LNCaP clone FGC (cell line): ENCODE measurements around the gene STMN1.

ENCODE experiments used
- DNase-seq: peaks from one replicate; pipeline ENCODE4 v3.0.0-alpha.2; 2011; ENCODE audit warnings: low read depth
- H3K4me3 ChIP-seq: 2 replicates; pipeline ENCODE4 v1.5.1; 2011; ENCODE audit warnings: mild to moderate bottlenecking, low read depth, low read length, control low read depth
- TF ChIP-seq, protein P1 (sequence below): IDR thresholded peaks from 2 replicates; pipeline ENCODE4 v1.5.1; 2012; ENCODE audit warnings: mild to moderate bottlenecking; ENCODE audit not compliant: control insufficient read depth, insufficient read depth; ENCODE audit errors: extremely low read depth

The STMN1 gene

GRCh38 chr1:25917996-25918395 is 11.8 kb upstream of the STMN1 start:
- DNase-seq: no peak
- TF ChIP-seq, protein P1, sequence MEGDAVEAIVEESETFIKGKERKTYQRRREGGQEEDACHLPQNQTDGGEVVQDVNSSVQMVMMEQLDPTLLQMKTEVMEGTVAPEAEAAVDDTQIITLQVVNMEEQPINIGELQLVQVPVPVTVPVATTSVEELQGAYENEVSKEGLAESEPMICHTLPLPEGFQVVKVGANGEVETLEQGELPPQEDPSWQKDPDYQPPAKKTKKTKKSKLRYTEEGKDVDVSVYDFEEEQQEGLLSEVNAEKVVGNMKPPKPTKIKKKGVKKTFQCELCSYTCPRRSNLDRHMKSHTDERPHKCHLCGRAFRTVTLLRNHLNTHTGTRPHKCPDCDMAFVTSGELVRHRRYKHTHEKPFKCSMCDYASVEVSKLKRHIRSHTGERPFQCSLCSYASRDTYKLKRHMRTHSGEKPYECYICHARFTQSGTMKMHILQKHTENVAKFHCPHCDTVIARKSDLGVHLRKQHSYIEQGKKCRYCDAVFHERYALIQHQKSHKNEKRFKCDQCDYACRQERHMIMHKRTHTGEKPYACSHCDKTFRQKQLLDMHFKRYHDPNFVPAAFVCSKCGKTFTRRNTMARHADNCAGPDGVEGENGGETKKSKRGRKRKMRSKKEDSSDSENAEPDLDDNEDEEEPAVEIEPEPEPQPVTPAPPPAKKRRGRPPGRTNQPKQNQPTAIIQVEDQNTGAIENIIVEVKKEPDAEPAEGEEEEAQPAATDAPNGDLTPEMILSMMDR: no peak

DNA sequence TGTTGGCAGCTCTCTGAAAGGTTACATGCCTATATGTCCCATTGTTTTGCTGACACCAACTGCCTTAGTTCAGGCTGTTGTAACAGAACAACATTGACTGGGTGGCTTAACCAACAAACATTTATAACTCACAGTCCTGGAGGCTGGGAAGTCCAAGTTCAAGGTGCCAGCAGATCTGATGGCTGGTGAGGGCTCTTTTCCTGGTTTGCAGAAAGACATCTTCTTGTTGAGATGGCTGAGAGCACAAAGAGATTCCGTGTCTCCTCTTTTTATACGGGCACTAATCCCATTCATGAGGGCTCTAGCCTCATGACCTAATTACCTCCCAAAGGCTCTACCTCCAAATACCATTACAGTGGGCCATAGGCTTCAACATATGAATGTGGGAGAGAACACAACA is 10.2 kb upstream of the STMN1 start:
- DNase-seq: no peak
- H3K4me3 ChIP-seq: no peak overlapping the region
- TF ChIP-seq, protein P1: no peak

More at GRCh38 chr1:25917996-25918395, 11.8 kb upstream of the STMN1 start:
- no peak overlapping the region for H3K4me3 ChIP-seq

GRCh38 chr1:25914074-25914995 is 8.1 kb upstream of the STMN1 start:
- TF ChIP-seq, protein P1: no peak
- no peak overlapping the region for H3K4me3 ChIP-seq
- DNase-seq: no peak

- no peak for DNase-seq
- TF ChIP-seq, protein P1: no peak
- no peak overlapping the region for H3K4me3 ChIP-seq
These were observed 7.0 kb upstream of the STMN1 start for GRCh38 chr1:25913206-25913605.

DNA sequence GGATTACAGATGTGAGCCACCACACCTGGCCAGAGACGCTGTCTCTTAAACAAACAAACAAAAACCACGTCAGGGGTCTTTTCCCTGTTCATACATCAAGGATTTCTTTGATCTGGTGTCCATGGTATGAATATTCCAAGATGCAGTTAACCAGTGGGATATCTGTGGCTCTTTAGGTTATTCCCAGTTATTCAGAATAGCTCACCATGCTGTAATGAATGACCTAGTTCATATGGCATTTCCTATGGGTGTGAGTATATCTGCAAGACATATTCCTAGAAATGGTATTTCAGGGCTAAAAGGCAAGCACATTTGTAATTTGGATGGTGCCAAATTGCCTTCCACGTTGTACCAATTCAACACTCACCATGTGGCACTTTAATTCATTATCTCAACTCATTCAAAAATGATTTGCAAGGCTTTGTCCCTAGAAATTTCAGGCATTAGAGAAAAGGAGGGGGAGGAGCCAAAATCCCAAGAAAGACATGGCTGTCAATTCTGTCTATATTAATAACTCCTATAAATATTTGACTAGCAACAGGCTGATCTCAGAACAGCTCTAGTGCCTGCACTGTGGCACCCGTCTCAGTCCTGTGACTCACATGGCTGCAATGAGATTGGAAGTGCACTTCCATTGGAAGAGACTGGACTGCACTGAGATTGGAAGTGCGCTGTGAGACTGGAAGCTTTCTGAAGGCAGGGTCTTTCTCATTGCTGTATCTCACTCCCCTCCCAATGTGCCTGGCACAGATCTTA is 6.0 kb upstream of the STMN1 start:
- no peak for DNase-seq
- TF ChIP-seq, protein P1: no peak
- H3K4me3 ChIP-seq: no peak overlapping the region

- DNase-seq: no peak
- no peak overlapping the region for H3K4me3 ChIP-seq
- TF ChIP-seq, protein P1: no peak
These were observed 4.9 kb upstream of the STMN1 start for GRCh38 chr1:25911162-25911561.
